Measurements from ENCODE around the gene CD302.
A peak's percentile ranks its signal among the peaks of the same experiment; 100 is the strongest.
"Not testable (repeated sequence)": the region's sequence is repeated elsewhere in the genome, so short reads cannot be mapped to it uniquely, and the experiment has no call there.

CD302 gene

GRCh38 chr2:159803235-159803962 lies 5.4 kb upstream of the CD302 start:
- ATAC-seq, result no peak
- peaks cover 72% of the 10 kb centered on the region for H3K36me3 Mint-ChIP-seq
- no peaks in the 10 kb centered on the region for H3K9me3 Mint-ChIP-seq
- peaks cover 8% of the 10 kb centered on the region for H3K27me3 Mint-ChIP-seq
- H3K4me3 Mint-ChIP-seq, result no peak overlapping the region
- H3K4me1 Mint-ChIP-seq, result peaks cover 20% of the 10 kb centered on the region
- no peak overlapping the region for H3K27ac Mint-ChIP-seq

- Mint-ChIP-seq H3K27ac (no peak overlapping the region), H3K36me3 (peaks cover 68% of the 10 kb centered on the region), H3K4me1 (peaks cover 23% of the 10 kb centered on the region), H3K27me3 (peaks cover 15% of the 10 kb centered on the region), H3K4me3 (no peak overlapping the region), H3K9me3 (no peaks in the 10 kb centered on the region)
- ATAC-seq, result no peak
These were observed 4.7 kb upstream of the CD302 start for GRCh38 chr2:159802673-159803072.

DNA sequence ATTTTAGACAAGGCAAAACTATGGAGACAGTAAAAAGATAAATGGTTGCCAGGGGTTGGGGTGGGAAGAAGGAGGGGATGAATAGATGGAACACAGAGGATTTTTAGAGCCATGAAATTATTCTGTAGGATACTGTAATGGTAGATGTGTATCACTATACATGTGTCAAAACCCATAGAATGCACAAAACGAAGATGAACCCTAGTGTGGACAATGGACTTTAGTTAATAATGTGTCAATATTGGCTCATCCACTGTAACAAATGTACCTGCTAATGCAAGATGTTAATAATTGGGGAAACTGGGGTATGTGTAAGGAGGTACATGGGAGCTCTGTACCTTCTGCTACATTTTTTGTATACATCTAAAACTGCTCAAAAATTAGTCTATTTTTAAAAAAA lies 1.8 kb upstream of the CD302 start:
- ATAC-seq, result no peak
- H3K4me3 Mint-ChIP-seq, result no peak overlapping the region
- H3K9me3 Mint-ChIP-seq, result no peaks in the 10 kb centered on the region
- H3K27me3 Mint-ChIP-seq, result peaks cover 21% of the 10 kb centered on the region
- no peak overlapping the region for H3K27ac Mint-ChIP-seq
- peaks cover 43% of the 10 kb centered on the region for H3K36me3 Mint-ChIP-seq
- peaks cover 28% of the 10 kb centered on the region for H3K4me1 Mint-ChIP-seq

- no peak for ATAC-seq
- Mint-ChIP-seq H3K27me3 (peaks cover 21% of the 10 kb centered on the region), H3K36me3 (peaks cover 39% of the 10 kb centered on the region), H3K9me3 (no peaks in the 10 kb centered on the region), H3K4me1 (peaks cover 28% of the 10 kb centered on the region), H3K27ac (peak overlapping the region; percentile 65), H3K4me3 (peak overlapping the region; percentile 68)
These were observed 343 bp upstream of the CD302 start for GRCh38 chr2:159798376-159798725.

GRCh38 chr2:159797225-159797542 lies 824 bp downstream of the CD302 start:
- no peaks in the 10 kb centered on the region for H3K9me3 Mint-ChIP-seq
- peak overlapping the region; percentile 68 for H3K4me3 Mint-ChIP-seq
- H3K4me1 Mint-ChIP-seq, result peaks cover 20% of the 10 kb centered on the region
- ATAC-seq, result no peak
- peak overlapping the region; percentile 65 for H3K27ac Mint-ChIP-seq
- H3K36me3 Mint-ChIP-seq, result peaks cover 32% of the 10 kb centered on the region
- H3K27me3 Mint-ChIP-seq, result peaks cover 21% of the 10 kb centered on the region

DNA sequence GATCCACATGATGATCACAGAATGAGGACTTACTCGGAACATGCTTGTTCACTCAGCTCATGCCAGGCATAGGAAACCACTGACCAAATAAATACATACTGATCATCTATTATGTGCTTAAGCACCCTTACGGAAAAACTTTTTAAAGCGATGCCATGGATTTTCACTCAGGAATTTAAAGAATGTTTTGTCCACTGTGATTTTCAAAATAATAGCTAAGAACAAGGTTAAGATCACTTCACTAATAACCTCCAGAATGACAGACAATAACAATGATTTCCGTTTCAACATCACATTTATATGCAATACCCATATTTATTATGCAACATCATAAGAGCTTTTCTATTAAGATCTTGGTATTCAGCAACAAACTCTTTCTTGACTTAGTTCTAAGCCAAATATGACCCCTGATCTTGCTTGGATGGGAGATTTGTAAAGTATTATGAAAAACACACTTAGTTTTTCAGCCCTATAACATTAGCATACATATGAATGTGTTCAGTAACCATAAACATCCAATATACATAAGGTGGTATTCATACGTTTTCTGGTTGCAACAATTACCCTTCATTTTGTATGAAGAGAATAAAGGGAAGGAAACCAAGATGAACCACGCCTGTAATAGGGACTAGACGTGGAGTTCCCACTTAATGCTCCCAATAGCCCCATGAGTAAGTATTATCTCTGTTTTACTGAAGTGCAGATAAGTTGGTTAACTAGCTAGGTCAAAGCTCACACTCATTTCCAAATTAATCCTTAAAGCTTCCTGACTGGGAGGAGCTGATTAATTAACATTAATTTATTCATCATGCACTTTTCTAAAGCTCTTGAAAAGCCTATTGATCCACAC lies 1.9 kb downstream of the CD302 start:
- H3K4me1 Mint-ChIP-seq, result peaks cover 15% of the 10 kb centered on the region
- no peak overlapping the region for H3K27ac Mint-ChIP-seq
- H3K4me3 Mint-ChIP-seq, result no peak overlapping the region
- H3K27me3 Mint-ChIP-seq, result peaks cover 21% of the 10 kb centered on the region
- no peak for ATAC-seq
- H3K9me3 Mint-ChIP-seq, result no peaks in the 10 kb centered on the region
- H3K36me3 Mint-ChIP-seq, result peaks cover 20% of the 10 kb centered on the region

- peaks cover 7% of the 10 kb centered on the region for H3K4me1 Mint-ChIP-seq
- H3K27me3 Mint-ChIP-seq, result peaks cover 12% of the 10 kb centered on the region
- H3K4me3 Mint-ChIP-seq, result no peak overlapping the region
- H3K36me3 Mint-ChIP-seq, result no peaks in the 10 kb centered on the region
- ATAC-seq, result no peak
- H3K27ac Mint-ChIP-seq, result no peak overlapping the region
- no peaks in the 10 kb centered on the region for H3K9me3 Mint-ChIP-seq
These were observed 4.7 kb downstream of the CD302 start for GRCh38 chr2:159793326-159793725.

DNA sequence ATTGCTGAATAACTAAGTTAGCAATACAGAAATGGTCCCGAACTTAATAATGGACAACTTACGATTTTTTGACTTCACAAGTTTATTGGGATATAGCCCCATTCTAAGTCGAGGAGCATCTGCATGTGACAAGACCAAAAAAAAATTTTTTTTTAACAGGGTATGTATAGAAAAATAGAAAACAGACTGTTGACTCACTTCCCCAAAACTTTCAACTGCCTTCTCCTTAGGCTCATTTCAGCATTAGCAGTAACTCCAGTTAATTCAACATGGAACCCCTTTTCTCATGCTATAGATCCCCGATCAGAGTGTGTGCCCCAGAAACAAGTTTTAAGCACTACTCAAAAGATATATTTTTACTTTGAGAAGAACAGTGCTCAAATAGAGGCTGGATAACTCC lies 5.4 kb downstream of the CD302 start:
- H3K4me1 Mint-ChIP-seq, result peaks cover 4% of the 10 kb centered on the region
- H3K9me3 Mint-ChIP-seq, result no peaks in the 10 kb centered on the region
- no peak overlapping the region for H3K4me3 Mint-ChIP-seq

DNA sequence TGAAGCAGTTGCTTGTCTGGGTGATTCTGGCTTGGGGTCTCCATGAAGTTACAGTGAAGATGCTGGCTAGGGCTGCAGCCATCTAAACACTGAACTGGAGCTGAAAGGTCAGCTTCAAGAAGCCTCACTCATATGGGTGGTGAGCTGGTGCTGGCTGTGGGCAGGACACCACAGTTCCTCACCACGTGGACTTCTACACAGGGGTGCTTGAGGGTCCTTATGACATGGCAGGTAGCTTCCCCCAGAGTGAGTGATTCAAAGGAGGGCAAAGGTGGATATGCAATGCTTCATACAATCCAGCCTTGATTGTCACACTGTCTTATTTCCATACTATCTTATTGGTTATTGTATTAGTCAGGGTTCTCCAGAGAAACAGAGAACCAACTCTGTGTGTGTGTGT lies 6.0 kb downstream of the CD302 start:
- no peak for ATAC-seq
- Mint-ChIP-seq H3K27ac (no peak overlapping the region), H3K4me3 (no peak overlapping the region), H3K4me1 (no peaks in the 10 kb centered on the region), H3K36me3 (no peaks in the 10 kb centered on the region), H3K27me3 (no peaks in the 10 kb centered on the region), H3K9me3 (no peaks in the 10 kb centered on the region)

More for the DNA sequence above, 5.4 kb downstream of the CD302 start:
- Mint-ChIP-seq H3K27ac (no peak overlapping the region), H3K36me3 (no peaks in the 10 kb centered on the region), H3K27me3 (peaks cover 6% of the 10 kb centered on the region)
- ATAC-seq, result no peak

GRCh38 chr2:159790323-159790722 lies 7.7 kb downstream of the CD302 start:
- no peak overlapping the region for H3K27ac Mint-ChIP-seq
- ATAC-seq, result no peak
- no peak overlapping the region for H3K4me3 Mint-ChIP-seq
- H3K27me3 Mint-ChIP-seq, result no peaks in the 10 kb centered on the region
- no peaks in the 10 kb centered on the region for H3K36me3 Mint-ChIP-seq
- H3K9me3 Mint-ChIP-seq, result no peaks in the 10 kb centered on the region
- H3K4me1 Mint-ChIP-seq, result no peaks in the 10 kb centered on the region

- Mint-ChIP-seq H3K9me3 (no peaks in the 10 kb centered on the region), H3K4me3 (no peak overlapping the region), H3K27me3 (no peaks in the 10 kb centered on the region), H3K27ac (no peak overlapping the region), H3K4me1 (no peaks in the 10 kb centered on the region), H3K36me3 (no peaks in the 10 kb centered on the region)
- no peak for ATAC-seq
These were observed 9.8 kb downstream of the CD302 start for GRCh38 chr2:159788253-159788652.

GRCh38 chr2:159787647-159788046 lies 10.4 kb downstream of the CD302 start:
- not testable (repeated sequence) for H3K4me1 Mint-ChIP-seq, H3K27ac Mint-ChIP-seq, H3K36me3 Mint-ChIP-seq, H3K4me3 Mint-ChIP-seq, H3K9me3 Mint-ChIP-seq, H3K27me3 Mint-ChIP-seq, ATAC-seq

DNA sequence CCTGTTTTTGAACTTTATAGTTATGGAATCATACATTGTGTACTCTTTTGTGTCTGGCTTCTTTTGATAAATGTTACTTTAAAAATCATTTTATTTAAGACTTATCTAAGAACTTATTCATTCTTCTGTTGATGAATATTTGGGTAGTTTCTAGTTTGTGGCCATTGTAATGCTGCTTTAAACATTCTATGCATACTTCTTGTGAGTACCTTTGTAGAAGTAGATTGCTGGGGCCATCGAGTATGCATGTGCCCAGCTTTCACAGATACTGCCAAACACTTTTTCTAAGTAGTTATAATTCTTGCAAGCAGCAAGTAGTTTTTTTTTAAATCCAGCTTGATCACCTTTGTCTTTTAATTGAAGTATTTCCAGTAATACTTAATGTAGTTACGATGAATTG lies 11.1 kb downstream of the CD302 start:
- H3K36me3 Mint-ChIP-seq, result no peaks in the 10 kb centered on the region
- no peak overlapping the region for H3K4me3 Mint-ChIP-seq
- no peaks in the 10 kb centered on the region for H3K27me3 Mint-ChIP-seq
- no peak overlapping the region for H3K27ac Mint-ChIP-seq
- H3K9me3 Mint-ChIP-seq, result no peaks in the 10 kb centered on the region
- no peak for ATAC-seq
- no peaks in the 10 kb centered on the region for H3K4me1 Mint-ChIP-seq

- H3K27ac Mint-ChIP-seq, result no peak overlapping the region
- H3K27me3 Mint-ChIP-seq, result no peaks in the 10 kb centered on the region
- H3K4me3 Mint-ChIP-seq, result no peak overlapping the region
These were observed 12.8 kb downstream of the CD302 start for GRCh38 chr2:159785195-159785594.

GRCh38 chr2:159784744-159785143 lies 13.3 kb downstream of the CD302 start:
- ATAC-seq, H3K27me3 Mint-ChIP-seq, H3K9me3 Mint-ChIP-seq: not testable (repeated sequence)

More at GRCh38 chr2:159785195-159785594, 12.8 kb downstream of the CD302 start:
- ATAC-seq, result no peak
- peaks cover 7% of the 10 kb centered on the region for H3K4me1 Mint-ChIP-seq
- no peaks in the 10 kb centered on the region for H3K36me3 Mint-ChIP-seq
- no peaks in the 10 kb centered on the region for H3K9me3 Mint-ChIP-seq

GRCh38 chr2:159783556-159783955 lies 14.5 kb downstream of the CD302 start:
- H3K36me3 Mint-ChIP-seq, result no peaks in the 10 kb centered on the region
- no peaks in the 10 kb centered on the region for H3K27me3 Mint-ChIP-seq
- no peak overlapping the region for H3K4me3 Mint-ChIP-seq
- peaks cover 15% of the 10 kb centered on the region for H3K4me1 Mint-ChIP-seq
- H3K27ac Mint-ChIP-seq, result no peak overlapping the region
- ATAC-seq, result no peak
- H3K9me3 Mint-ChIP-seq, result no peaks in the 10 kb centered on the region

More at GRCh38 chr2:159784744-159785143, 13.3 kb downstream of the CD302 start:
- peaks cover 11% of the 10 kb centered on the region for H3K4me1 Mint-ChIP-seq
- not testable (repeated sequence) for H3K27ac Mint-ChIP-seq, H3K4me3 Mint-ChIP-seq, H3K36me3 Mint-ChIP-seq
